Measurements from ENCODE around the gene INPP5E.
A peak's percentile ranks its signal among the peaks of the same experiment; 100 is the strongest.
"Not testable (repeated sequence)": the region's sequence is repeated elsewhere in the genome, so short reads cannot be mapped to it uniquely, and the experiment has no call there.

INPP5E gene

DNA sequence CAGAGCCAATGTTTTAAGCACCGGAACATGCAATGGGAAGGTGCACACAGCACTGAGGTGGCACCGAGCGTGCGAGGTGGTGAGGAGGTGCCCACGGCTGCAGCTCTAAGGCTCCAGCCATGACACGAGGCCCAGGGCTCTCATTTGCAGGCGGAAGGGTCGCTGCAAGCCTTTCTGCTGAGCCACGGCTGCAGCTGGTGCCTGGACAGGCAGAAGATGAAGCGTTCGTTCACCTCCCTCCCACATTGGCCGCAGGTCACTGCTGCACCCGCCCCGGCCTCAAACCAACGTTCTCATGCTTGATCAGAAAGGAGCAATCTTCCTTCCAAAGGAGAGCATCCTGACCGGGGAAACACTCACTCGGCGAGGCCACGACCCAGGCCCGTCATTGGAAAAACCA, 4.5 kb upstream of the INPP5E start:
- DNase-seq, result no peak

DNA sequence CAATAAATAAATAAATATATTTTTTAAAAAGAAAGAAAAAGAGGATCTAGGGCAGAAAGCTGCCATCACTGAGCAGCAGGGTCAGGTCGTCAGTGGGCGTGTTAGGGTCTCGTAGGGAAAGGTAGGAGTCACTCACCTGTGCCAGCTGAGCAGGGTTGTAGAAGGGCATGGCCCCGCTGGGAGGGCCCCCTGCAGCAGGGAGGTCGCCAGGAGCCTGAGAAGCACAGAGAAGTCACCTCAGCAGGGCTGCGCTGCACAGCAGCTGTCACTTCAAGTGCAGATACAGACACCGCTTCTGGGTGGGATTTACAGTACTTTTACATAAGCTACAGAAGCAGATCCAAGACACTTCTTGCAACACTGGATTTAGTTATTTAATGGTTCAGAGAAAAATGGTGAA, 4.0 kb upstream of the INPP5E start:
- no peak for DNase-seq

DNA sequence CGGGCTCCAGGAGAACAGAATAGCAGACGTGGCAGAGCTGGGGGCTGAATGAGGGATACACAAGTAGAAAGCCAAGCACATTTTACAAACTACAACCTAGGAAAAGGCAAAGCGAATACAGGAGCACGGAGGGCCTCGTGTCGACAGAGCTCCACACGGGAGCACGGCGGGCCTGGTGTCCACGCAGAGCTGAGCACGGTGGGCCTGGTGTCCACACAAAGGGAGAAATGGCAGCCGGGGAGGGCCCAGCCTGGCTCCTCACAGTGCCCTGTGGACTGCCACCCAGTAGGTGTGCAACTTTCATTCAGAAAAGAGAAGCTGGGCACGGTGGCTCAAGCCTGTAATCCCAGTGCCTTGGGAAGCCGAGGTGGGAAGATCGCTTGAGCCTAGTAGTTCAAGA, 3.4 kb upstream of the INPP5E start:
- DNase-seq, result no peak

DNA sequence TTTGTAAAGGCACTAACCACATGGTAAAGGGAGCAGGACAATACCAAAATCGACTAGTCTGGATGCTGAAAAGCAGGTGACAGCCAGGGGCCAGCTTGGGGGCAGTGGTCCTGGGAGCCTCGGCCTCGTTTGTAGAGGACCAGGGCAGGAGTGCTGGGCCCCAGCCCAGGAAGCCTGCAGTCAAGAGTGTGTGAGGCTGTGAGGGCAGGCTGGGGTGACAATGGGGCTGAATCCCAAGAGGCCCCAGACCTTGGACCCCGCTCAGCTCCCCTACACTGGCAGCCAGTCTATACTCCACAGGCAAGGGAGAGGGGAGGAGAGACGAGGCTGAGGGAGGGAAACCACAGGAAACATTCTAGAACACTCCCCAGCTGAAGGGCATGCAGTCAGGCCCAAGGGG, 2.6 kb upstream of the INPP5E start:
- DNase-seq, result no peak

DNA sequence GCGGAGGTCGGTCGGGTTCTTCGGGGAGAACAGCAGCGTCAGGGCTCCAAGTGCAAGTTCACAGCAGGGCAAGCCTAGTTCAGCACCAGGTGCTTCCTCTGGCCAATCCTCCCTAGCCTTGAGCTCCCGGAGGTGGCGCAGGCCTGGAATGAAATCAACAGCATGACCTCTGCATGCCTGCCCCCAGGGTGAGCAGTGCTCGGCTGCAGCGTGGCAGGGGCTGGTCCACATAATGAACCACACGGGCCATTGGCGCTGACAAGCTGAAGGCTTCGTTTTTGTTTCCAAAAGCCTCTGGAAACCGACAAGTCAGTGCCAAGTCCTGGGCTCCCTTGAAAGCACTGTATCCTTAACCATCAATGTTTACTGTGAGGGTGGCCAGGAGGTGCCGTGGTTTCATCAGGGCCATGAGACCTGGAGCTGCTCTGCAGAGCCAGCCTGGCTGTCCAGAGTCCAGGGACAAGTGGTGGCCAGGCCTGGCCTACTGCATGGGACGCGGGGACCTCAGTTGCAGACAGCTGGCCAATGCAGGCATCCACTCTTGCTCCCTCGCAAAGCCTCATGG, 2.1 kb upstream of the INPP5E start:
- no peak for DNase-seq

DNA sequence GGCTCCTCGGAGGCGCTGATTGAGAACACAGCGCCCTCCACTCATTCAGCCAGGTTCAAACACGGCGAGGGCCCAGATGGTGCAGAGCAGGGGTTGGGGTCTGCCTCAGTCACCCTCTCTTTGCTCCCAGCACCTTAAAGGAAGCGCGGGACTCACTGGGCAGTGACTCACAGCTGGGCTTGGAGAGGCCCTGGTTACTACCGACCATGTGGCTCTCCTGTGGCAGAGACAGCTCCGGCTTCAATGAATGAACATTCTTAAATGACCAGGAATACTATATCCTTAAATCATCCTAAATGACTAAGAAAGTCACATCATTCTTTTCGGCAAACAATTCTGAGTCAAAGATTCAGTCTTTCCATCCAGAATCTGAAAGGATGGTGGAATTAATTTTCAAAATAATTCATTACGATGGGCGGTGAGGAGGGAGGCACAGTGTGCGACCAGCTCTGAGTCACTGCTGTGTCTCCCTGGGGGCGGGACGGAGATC, 1.6 kb upstream of the INPP5E start:
- no peak for DNase-seq

DNA sequence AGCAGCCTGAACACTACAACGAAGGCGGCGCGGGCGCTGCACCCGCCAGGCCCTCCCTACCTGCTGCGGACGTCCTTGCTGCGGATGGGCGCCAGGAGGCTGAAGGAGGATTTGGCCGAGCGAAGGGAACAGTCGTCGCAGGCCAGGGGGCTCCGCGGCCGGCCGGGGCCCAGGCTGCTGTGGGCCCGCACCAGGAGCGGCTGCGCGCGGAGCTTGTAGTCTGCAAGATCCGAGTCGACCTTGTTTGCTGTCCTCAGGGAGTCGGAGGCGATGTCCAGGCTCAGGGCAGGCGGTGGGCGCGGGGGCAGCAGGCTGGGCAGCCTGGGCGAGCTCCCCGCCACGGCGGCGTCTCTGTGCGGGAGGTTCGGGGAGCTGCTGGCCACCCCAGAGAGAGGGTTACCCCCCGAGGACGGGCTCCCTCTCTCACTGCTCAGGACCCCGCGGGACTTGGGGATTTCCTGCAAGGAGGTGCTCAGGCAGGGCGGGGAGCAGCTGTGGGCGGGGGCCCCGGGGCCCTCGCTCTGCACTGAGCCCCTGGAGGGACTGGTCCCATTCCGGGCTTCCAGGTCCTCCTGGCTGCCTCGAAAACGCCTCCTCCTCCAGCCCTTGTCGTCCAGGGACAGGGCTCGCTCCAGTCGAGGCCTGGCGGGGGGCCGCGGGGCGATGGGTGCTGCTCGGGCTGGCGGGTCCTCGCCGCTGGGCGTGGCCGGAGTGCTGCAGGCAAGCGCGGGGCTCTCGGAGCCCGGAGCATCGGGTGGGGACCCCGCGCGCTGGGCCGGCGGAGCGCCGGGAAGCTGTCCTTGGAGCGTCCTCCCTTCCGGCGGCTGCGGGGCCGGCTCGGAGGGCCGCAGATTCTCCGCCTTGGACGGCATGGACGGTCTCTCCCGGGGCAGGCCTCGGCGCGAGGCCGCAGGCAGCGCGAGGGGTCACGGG, 831 bp downstream of the INPP5E start:
- peak; percentile 67 for DNase-seq

DNA sequence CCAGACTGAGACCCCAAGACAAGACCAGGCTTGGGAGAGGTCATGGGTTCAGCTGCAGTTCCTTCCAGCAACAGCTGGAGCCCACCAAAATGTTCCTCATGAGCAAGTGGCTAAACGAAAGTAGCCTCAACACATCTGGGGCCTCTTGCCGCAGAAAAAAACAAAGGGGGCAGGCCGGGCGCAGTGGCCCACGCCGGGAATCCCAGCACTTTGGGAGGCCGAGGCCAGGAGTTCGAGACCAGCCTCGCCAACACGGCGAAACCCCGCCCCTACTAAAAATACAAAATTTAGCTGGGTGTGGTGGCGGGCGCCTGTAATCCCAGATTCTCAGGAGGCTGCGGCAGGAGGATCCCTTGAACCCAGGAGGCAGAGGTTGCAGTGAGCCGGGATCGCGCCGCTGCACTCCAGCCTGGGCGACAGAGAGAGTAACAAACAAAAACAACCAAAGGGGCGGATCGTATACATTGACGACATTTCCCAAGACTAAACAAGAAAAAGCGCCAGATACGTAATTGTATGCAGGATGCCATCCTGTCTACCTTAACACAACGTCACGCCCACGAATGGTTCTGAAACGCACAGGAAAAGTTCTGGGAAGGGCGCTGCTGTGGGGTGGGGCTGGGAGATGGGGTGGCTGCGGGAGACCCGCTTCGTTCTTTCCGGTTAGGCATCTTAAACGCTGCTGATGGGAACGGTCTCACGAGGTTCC, 1.7 kb downstream of the INPP5E start:
- no peak for DNase-seq

DNA sequence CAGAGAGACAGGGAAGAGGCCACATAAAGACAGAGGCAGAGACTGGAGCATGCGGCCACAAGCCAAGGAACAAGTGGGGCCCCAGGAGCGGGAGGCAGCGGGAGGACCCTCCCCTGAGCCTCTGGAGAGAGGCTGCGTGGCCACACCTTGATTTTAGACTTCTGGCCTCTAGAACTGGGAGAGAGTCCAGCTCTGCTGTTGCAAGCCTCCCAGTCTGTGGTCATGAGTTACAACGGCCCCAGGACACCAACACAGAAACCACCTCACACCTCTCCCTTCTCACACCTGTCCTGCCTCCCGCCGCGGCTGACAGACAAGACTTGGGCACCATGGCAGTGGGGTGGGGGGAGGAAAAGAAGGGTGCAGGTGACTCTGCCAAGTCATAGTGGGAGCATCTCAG, 2.2 kb downstream of the INPP5E start:
- DNase-seq, result no peak

DNA sequence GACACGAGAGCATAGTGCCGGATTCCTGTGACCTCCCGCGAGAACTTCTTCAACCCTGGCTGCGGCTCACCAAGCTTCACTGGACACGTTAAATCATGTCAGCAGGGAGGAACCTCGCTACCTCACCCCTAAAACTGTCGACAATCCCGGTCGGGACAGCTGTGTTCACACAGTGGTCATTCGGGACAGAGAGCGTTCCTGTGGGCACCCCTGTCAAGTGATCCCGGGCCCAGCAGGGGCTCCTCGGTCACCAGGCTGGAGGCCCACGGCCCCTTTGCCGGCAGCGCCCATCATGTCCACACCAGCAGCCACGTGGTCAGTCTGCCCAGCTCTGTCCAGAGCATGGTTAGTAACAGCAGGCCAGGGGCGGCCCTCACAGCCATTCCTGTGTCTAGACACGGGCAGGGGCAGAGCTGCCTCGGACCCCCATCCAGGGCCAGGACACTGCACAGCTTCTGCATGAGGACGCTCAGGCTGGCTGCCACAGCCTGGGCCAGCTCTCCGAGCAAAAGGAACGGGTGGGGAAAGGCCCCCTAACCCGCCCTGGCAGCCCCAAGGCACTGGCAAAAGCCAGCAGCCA, 3.5 kb downstream of the INPP5E start:
- no peak for DNase-seq

DNA sequence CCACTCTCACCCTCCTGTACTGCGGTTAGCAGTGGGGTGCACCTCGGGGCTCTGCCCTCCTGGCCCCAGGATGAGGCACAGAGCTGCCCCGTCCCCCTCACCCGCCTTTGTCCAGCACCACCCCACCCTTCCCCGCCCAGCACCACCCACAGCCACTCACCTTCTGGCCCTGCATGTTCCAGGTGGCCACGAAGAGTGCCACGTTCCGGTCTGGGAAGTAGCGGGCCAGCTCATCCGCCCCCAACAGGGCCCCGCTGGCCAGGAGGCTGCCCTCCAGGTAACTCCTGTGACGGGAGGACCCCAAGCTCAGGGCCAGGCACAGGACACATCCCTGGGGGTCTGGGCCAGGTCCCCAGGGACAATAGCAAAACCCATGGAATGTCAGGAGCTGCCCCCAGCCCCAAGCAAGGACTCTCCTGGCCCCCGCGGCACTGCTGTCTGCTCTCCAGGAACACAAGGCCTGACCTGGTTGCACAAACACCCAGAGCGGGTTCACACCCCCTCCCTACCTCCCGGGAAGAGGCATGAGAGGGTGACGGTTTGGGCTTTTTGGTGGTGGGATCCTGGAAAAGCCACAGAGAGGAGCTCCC, 5.0 kb downstream of the INPP5E start:
- no peak for DNase-seq

DNA sequence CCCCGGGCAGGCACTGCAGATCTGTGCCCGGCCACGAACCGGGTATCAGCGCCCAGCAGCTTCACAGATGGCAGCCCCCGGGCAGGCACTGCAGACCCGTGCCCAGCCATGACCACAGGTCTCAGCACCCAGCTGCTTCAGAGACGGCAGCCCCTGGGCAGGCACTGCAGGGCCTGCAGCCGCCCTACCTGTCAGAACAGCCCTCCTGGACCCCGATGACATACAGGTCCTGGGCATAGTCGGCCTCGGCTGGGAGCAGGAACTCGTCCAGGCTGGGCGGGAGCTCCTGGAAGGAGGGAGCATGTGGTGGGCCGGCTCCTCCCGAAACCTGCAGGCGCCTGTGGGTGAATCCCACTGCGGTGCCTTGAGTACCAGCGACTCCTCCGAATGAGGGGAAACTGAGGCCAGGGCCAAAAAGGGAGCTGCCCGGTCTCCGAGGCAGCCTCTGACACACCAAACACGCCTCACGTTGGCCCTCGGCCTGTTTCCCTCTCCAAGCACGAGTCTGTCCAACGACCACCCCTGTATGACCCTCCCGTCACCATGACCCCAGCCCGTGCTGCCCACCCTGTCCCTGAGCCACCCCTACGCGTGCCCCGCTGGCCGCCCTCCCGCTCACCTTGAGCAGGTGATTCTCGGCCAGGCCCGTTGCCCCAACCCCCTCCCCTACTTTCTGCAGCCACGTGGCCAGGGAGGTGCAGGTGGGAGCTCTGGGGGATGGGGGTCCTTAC, 5.6 kb downstream of the INPP5E start:
- no peak for DNase-seq

DNA sequence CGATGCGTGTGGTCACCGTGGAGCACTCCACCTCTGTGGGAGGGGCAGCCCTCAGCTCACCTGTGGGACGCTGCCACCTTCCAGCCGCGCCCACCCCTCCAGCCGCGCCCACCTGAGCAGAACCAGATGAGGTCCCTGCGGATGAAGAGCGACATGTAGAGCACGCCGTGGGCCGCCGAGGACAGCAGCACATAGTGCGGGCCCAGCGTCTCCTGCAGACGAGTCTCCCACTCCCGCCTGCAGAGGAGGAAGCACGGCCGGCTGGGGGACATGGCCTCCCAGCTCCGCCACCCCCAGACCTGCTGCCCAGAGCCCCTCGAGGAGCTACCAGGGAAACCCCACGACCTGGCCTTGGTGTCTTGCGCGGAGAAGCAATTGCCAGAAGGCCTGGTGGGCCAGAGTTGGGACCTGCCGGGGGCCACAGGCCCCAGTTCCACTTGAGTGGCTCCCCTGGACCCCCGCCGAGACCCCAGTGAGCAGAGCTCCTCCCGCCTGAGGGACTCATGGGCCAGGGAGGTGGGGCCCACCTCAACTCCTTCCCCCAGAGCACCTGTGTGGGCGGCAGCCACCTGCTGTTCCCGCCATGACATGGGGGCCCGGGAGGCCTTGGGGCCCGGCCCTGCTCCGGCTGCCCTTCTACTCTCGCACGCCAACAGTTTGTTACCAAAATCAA, 6.5 kb downstream of the INPP5E start:
- DNase-seq, result no peak

DNA sequence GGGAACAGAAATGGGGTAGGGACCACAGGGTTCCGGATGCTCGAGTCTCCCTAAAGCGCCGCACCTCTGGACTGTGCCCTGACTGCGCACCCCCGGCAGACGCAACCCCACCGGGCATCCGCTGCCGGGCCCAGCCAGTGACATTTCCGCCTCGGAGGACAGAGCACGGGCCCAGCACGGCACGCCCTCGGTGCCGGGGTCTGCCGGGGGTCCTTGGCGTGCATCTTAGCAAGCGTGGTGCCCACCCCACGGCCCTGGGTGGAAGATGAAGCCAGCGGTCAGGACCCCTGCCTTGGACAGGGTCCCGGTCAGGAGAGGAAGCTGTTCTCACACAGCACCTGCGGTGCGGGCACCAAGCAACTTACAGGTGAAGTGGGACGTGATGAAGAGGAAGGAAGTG, 7.1 kb downstream of the INPP5E start:
- no peak for DNase-seq

DNA sequence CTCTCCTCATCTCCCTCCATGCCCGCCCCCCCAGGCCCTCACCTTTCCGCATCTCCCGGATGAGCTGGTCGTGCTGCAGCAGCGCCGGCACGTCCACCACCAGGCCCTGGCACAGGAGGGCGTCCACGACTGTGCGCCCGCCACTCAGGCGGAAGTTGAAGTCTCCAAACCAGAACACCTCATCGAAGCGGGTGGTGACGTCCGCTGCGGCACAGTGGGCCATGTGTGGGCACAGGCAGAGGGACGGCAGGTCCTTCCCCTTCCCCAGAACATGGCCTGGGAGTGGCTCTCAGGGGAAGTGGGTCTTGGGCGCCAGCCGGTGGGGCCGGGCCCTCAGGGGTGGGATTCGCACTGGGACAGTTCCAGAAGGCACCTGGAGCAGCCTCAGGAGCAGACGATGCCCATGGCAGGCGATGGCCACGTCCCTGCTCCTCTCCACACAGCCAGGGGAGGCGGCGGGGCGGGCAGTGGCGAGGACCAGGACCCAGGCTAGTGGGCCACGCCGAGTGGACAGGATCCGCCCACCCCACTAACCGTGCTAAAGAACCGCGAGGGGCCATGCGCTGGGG, 7.8 kb downstream of the INPP5E start:
- no peak for DNase-seq

DNA sequence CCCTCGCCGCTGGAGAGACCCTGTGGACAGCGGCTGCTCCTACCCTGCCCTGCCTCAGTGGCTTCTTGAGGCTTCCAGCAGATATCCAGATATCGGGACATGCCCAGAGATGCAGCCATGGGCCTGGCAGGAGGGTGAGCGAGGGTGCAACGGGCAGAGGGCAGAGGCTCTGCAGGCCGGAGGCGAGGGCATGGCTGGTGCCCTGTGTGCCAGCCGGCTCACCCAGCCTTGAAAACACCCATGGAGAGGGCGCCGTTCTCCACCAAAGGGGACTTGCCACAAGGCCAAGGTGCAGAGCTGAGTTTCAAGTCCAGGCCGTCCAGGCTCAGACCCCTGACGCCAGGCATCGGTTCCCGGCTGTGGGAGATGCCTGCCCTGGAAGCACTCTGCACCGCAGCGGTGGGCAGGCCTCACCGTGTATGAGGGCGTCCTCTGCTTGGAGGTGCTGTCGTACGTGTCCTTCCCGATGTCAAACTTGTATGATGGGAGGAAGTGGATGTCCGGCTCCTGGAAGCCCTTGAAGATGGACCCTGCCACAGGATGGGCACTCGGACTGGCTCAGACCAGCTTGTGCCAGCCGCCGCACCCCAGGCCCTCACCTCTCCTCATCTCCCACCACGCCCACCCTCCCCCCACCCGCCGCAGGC, 8.9 kb downstream of the INPP5E start:
- no peak for DNase-seq

DNA sequence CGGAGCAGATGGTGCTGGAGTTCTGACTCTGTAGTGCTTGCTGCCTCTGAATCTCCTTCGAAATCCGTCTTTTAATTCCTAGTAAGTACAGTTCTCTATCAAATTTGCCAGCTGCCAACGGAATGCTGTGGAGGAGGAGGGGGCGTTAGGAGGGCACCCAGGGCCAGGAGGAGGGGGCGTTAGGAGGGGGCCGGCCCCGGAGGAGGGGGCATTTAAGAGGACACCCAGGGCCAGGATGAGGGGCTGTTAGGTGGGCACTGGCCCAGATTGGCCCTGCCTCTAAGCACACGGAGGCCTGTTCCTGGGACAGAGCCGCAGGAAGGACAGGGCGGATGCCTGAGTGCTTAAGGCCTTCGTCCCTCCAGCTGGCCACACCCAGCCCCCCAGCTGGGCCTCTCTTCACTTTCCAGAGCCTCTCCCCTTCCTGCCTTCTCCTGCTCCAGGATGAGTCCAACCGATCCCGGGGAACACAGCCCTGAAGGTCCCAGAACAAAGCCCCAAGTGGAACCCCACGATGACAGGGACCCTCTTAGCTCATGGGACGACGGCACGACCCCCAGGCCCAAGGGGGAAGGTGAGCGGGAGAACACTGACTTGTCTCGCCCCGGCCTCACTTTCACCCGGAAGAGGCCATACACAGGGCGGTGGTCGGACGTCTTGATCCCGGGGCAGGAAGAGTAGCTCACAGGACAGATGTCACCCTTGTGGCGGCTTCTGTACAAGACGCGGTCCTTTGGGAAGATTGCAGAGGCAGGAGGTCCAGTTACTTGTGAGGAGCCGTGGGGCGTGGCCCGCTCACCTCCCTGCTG, 9.8 kb downstream of the INPP5E start:
- no peak for DNase-seq

DNA sequence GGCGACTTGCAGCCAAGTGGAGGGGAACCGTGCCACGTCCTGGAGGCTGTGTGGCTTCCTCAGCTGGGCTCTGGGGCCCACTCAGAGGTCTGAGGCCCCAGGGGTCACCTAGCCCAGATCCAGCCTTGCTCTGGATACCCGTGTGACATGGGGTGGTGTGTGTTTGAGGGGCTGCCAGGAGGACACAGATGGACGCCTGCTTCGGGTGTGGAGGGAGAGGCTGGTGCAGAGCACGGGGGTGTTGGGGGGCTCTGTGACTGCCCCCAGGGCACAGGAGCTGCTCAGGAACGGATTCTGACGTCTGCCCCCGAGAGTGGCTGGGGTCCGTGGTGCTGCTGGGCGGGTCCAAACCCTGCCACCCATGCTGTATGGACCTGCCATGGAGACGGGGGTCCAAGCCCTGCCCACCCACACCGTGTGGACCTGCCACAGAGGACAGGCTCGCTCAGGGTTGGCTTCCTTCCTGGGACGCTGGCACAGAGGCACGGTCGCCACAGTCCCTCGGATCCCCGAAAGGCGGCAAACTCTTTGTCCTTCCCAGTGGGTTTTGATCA, 10.5 kb downstream of the INPP5E start:
- no peak for DNase-seq

DNA sequence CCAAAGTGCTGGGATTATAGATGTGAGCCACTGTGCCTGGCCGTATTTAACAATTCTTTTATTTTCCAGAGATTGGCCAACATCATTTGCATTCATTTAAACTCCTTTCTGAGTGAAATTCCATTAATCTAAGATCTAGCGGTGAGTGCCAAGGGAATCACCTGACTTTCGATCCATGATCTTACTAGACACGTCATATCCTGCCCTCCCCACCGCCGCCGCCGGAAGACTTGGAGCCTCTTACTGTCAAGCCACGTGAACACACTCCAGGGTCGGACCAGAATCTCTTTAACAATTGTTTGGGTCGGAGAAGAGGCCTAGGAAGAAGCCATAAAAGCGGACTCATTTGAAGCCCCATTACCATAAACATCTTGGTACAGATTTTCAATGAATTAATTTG, 12.9 kb downstream of the INPP5E start:
- DNase-seq, result no peak

DNA sequence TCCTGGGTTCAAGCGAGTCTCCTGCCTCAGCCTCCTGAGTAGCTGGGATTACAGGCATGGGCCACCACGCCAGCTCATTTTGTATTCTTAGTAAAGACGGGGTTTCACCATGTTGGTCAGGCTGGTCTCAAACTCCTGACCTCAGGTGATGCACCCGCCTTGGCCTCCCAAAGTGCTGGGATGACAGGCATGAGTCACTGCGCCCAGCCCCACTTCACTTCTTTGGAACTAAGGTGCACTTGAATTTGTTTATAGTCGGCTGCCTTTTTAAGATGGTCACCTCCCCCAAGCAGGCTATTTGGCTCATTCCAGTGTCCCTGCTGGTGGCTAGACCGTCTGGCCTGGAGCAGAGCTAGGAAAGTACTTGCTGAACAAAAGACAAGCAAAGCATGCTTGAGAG, 14.3 kb downstream of the INPP5E start:
- DNase-seq, result not testable (repeated sequence)

Data from activated CD4-positive, alpha-beta T cell treated with anti-CD3 and anti-CD28 coated beads, Interleukin-2, amount 50 U/mL, for 16 hours (primary cell).